Measurements from ENCODE around the gene ZDHHC8.

DNA sequence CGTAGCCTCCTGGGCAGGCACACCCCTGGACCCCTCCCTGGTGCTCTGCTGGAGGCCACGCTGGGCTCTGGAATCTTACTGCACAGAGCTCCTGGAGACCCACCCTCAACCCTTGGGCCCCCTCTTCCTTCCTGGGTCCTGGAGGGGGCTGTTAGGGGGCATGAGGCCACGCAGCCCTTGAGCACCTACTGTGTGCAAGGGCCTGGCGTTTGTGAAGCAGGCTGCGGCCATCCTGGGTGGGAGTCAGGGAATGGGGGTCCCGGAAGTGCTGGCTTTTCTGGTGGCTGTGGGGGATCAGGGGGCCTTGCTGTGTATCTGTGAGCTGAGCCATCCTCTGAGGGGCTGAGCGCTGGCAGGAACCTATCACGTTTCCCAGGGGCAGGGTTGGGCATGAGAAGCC, 60.2 kb downstream of the ZDHHC8 start:
- TF ChIP-seq, protein P1, sequence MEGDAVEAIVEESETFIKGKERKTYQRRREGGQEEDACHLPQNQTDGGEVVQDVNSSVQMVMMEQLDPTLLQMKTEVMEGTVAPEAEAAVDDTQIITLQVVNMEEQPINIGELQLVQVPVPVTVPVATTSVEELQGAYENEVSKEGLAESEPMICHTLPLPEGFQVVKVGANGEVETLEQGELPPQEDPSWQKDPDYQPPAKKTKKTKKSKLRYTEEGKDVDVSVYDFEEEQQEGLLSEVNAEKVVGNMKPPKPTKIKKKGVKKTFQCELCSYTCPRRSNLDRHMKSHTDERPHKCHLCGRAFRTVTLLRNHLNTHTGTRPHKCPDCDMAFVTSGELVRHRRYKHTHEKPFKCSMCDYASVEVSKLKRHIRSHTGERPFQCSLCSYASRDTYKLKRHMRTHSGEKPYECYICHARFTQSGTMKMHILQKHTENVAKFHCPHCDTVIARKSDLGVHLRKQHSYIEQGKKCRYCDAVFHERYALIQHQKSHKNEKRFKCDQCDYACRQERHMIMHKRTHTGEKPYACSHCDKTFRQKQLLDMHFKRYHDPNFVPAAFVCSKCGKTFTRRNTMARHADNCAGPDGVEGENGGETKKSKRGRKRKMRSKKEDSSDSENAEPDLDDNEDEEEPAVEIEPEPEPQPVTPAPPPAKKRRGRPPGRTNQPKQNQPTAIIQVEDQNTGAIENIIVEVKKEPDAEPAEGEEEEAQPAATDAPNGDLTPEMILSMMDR (optimal IDR thresholded peaks at IDR 0.05 in 1 of 3, IDR thresholded peaks at IDR 0.05 in 1 of 3, conservative IDR thresholded peaks at IDR 0.05 in 1 of 3; ENCODE audit: extremely low read depth in 1 of 3, insufficient read depth in 2 of 3, low read length in 3 of 3): no peak
- TF ChIP-seq EZH2 (IDR thresholded peaks at IDR 0.05; ENCODE audit: low read length): no peak
